ENCODE data around the gene GMDS.

DNA sequence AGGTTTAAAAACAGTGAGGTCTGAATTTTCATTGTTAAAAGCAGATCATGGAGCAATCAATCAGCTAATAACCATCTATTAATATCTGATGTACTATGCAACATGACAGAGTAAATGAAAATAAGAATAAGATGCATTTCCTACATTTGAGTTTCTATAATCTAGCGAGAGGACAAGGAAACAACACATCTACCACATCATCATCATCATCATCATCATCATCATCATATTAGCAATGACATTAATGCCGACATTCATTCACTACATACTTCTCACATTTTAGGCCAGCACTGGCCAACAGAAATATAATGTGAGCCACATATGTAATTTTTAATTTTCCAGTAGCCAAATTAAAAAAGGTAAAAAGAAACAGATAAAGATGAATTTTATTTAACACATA lies 110.0 kb downstream of the GMDS start:
- no peak for TF ChIP-seq POLR2A (IDR thresholded peaks at IDR 0.05)
- TF ChIP-seq, protein P1, sequence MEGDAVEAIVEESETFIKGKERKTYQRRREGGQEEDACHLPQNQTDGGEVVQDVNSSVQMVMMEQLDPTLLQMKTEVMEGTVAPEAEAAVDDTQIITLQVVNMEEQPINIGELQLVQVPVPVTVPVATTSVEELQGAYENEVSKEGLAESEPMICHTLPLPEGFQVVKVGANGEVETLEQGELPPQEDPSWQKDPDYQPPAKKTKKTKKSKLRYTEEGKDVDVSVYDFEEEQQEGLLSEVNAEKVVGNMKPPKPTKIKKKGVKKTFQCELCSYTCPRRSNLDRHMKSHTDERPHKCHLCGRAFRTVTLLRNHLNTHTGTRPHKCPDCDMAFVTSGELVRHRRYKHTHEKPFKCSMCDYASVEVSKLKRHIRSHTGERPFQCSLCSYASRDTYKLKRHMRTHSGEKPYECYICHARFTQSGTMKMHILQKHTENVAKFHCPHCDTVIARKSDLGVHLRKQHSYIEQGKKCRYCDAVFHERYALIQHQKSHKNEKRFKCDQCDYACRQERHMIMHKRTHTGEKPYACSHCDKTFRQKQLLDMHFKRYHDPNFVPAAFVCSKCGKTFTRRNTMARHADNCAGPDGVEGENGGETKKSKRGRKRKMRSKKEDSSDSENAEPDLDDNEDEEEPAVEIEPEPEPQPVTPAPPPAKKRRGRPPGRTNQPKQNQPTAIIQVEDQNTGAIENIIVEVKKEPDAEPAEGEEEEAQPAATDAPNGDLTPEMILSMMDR (IDR thresholded peaks at IDR 0.05), result no peak

All from ovary (tissue), 3 donors.